Muscle layer of colon (tissue), 2 donors: Measurements from ENCODE around the gene NELL2.

Source experiments
- H3K27ac ChIP-seq: one replicate; pipeline ENCODE4 v1.7.0; 2013; ENCODE audit warnings: low read depth, mild to moderate bottlenecking, low read length, moderate library complexity
- H3K27me3 ChIP-seq, 2 donors: one replicate each; pipeline ENCODE4 v1.7.0; 2013; ENCODE audit warnings: low read length in 2 of 2, mild to moderate bottlenecking in 2 of 2; ENCODE audit not compliant: insufficient read depth in 2 of 2, control insufficient read depth in 1 of 2
- H3K36me3 ChIP-seq: one replicate; pipeline ENCODE4 v1.7.0; 2013; ENCODE audit warnings: mild to moderate bottlenecking, low read length; ENCODE audit not compliant: insufficient read depth
- H3K4me1 ChIP-seq: one replicate; pipeline ENCODE4 v1.7.0; 2013; ENCODE audit warnings: mild to moderate bottlenecking, low read length; ENCODE audit not compliant: insufficient read depth
- H3K4me3 ChIP-seq, 2 donors: one replicate each; pipeline ENCODE4 v1.7.0; 2013; ENCODE audit warnings: low read length in 2 of 2, low read depth in 1 of 2, mild to moderate bottlenecking in 1 of 2, moderate library complexity in 1 of 2
- H3K9ac ChIP-seq: one replicate; pipeline ENCODE4 v1.7.0; 2013; ENCODE audit warnings: low read length
- H3K9me3 ChIP-seq: one replicate; pipeline ENCODE4 v1.7.0; 2013; ENCODE audit warnings: mild to moderate bottlenecking, low read length
- donor health status: abdominal sarcoma.
- donor health status: Adenocarcinoma of cecum.

NELL2 gene

DNA sequence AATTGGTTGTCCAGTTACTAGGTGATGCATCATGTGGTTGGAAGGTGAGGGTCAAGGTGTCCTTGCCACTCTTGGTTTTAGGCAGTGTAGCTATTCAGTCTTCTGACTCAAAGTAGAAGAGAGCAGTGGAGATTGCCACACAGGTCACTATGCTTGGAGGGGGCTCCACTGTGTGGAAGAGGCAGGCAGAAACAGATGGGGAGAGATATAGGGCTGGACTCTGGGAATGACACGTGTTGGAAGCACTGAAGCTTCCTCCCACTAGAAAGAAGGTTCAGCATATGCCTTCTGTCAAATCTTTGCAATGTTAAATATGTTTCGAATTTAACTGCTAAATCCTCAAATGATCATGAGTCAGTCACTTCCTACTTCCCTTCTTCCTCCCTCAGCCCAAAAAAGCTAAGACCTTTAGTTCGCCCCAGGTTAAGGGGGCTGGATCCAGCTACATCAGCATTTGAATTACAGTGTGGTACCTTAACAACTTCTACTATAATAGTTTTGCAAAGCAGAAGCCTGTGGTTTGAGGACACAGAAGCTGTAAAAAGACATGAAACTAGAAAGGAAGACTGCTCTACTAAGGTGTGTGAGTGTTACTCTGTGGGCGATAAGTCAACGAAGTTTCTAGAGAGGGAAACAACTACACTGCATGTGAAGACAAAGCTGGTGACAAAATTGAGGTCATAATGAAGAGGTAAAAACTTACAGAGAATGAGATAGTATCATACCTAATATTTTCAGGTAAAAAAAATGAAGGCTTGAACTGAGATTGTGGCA lies 228.0 kb downstream of the NELL2 start:
- no peak overlapping the region for H3K9ac ChIP-seq
- no peak overlapping the region for H3K27ac ChIP-seq

GRCh38 chr12:44640427-44641190 lies 235.5 kb downstream of the NELL2 start:
- Histone ChIP-seq H3K36me3 (no peaks in the 10 kb centered on the region), H3K9ac (no peak overlapping the region), H3K9me3 (no peaks in the 10 kb centered on the region), H3K27ac (no peak overlapping the region), H3K4me3 (no peak overlapping the region), H3K27me3 (no peaks in the 10 kb centered on the region), H3K4me1 (no peaks in the 10 kb centered on the region)

More for the DNA sequence above, 228.0 kb downstream of the NELL2 start:
- Histone ChIP-seq H3K27me3 (no peaks in the 10 kb centered on the region), H3K36me3 (no peaks in the 10 kb centered on the region), H3K9me3 (no peaks in the 10 kb centered on the region), H3K4me3 (no peak overlapping the region), H3K4me1 (no peaks in the 10 kb centered on the region)

DNA sequence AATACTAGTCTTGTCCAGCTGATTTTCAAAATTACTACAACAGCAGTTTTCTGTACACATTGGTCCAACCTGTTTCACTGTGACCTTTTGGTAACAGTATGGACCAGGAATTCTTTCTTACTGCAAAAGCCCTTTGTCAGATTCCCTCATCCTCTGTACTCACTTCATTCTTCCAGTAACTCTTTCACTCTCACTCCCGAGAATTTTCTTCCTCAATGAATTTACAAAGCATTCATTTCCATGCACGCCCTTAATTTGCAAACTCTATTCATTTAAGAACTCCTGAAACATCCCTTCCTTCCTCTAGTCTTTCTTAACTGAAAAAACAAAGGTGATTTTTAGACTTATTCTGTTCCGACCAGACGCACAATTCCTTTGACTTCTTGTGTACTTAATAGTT lies 238.2 kb downstream of the NELL2 start:
- Histone ChIP-seq H3K27ac (no peak overlapping the region), H3K4me3 (no peak overlapping the region), H3K9me3 (no peaks in the 10 kb centered on the region), H3K4me1 (no peaks in the 10 kb centered on the region), H3K27me3 (no peaks in the 10 kb centered on the region), H3K36me3 (no peaks in the 10 kb centered on the region), H3K9ac (no peak overlapping the region)

DNA sequence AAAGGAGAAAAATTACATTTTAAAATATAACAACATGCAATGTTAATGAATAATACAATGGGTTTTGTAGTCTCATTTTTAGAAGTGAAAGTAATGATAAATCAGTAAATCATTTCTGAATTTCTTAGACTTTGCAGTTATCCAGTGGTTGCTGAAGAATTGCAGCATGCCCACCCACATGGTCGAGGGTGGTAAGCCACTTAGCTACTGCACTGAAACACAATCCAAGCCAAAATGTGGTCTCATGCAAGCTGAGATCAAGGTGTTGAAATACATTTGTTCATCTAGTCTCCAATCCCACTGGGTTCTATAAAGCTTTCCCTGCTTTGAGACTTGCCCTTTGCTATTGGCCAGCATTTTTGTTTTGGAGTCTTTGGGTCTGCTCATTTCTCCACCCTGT lies 247.9 kb downstream of the NELL2 start:
- Histone ChIP-seq H3K4me3 (no peak overlapping the region), H3K9me3 (no peaks in the 10 kb centered on the region), H3K9ac (no peak overlapping the region), H3K27ac (no peak overlapping the region), H3K36me3 (no peaks in the 10 kb centered on the region), H3K4me1 (no peaks in the 10 kb centered on the region), H3K27me3 (no peaks in the 10 kb centered on the region)

GRCh38 chr12:44627387-44628166 lies 248.5 kb downstream of the NELL2 start:
- Histone ChIP-seq H3K4me1 (no peaks in the 10 kb centered on the region), H3K4me3 (no peak overlapping the region), H3K36me3 (no peaks in the 10 kb centered on the region), H3K9ac (no peak overlapping the region), H3K27me3 (no peaks in the 10 kb centered on the region), H3K27ac (no peak overlapping the region), H3K9me3 (no peaks in the 10 kb centered on the region)

DNA sequence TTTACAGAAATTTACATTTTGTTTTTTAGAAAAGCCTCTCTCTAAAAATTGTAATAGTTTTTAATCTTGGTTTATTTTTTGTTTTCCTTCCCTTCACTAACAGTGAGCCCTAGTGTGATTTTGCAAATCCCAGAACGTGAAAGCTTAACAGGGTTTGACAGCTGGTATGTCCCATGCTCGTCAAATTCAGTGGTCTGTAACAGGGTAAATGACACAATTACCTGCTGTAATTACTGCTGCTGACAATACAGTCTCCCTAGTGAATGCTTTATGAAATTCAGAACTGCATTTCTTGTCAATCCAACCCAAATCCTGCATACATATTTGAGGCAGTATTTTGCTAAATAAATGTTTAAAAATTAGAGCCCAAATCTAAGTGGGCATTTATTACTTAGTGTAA lies 249.2 kb downstream of the NELL2 start:
- H3K9me3 ChIP-seq, result no peaks in the 10 kb centered on the region
- no peaks in the 10 kb centered on the region for H3K27me3 ChIP-seq
- no peak overlapping the region for H3K27ac ChIP-seq
- no peaks in the 10 kb centered on the region for H3K4me1 ChIP-seq
- no peaks in the 10 kb centered on the region for H3K36me3 ChIP-seq
- H3K4me3 ChIP-seq, result no peak overlapping the region
- H3K9ac ChIP-seq, result no peak overlapping the region

DNA sequence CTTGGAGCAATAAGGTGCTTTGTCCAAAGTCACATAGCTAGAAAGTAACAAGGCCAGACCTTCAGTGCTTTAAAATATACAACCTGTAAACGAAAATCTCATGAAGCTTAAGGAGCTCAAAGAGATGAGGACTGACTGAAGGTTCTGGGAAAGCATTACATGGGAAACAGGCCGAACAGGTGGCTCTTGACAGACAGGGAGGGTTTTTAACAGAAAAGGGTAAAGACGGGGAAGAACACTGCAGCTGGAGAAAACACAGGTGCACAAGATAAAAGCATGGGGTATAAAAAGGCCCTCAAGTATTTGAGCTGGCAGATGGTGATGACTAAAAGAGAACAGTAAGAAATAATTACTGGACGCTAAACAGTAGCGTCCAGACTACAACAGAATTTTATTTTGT lies 257.2 kb downstream of the NELL2 start:
- H3K4me3 ChIP-seq, result no peak overlapping the region

DNA sequence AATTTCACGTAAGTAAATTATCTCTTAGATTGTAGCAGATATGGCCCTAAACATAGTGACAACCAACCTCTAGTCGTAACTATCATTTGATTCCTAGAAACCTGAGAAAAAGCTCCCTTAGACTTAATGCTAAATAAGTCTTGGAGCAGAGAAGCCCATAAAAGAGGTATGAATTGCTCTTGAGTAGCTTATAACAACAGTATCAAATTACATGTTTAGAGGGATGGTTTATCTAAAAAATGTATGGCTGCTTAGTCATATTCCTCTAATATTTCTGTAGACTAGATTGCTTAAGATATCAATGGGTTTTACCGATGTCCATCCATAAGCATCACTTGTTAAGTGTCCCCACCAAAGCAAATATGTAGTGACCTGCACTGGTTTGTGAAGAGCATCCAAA lies 259.7 kb downstream of the NELL2 start:
- no peaks in the 10 kb centered on the region for H3K27me3 ChIP-seq
- H3K27ac ChIP-seq, result no peak overlapping the region
- no peak overlapping the region for H3K4me3 ChIP-seq
- H3K9ac ChIP-seq, result no peak overlapping the region
- H3K9me3 ChIP-seq, result no peaks in the 10 kb centered on the region
- no peaks in the 10 kb centered on the region for H3K36me3 ChIP-seq
- H3K4me1 ChIP-seq, result no peaks in the 10 kb centered on the region

More for the DNA sequence above, 257.2 kb downstream of the NELL2 start:
- Histone ChIP-seq H3K27me3 (no peaks in the 10 kb centered on the region), H3K9me3 (no peaks in the 10 kb centered on the region), H3K4me1 (no peaks in the 10 kb centered on the region), H3K36me3 (no peaks in the 10 kb centered on the region), H3K9ac (no peak overlapping the region), H3K27ac (no peak overlapping the region)

DNA sequence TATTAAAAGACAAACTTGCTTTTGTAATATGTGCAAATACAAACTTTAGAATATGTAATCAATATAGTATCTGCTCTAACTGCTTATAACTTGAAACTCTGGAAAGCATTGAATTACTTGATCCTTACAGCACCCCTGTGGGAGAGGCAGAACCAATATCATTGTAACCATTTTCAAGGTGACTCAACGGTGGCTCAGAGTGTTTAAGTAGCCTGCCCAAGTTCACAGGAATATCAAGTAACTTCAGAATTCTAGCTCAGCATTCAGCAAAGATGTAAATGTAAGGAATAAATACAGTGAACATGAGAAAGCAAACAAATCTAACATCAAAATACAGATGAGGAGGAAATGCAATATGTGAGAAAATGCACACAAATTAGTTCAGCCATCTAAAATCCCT lies 264.6 kb downstream of the NELL2 start:
- Histone ChIP-seq H3K36me3 (no peaks in the 10 kb centered on the region), H3K4me3 (no peak overlapping the region), H3K27me3 (no peaks in the 10 kb centered on the region), H3K9ac (no peak overlapping the region), H3K9me3 (no peaks in the 10 kb centered on the region), H3K4me1 (no peaks in the 10 kb centered on the region), H3K27ac (no peak overlapping the region)

DNA sequence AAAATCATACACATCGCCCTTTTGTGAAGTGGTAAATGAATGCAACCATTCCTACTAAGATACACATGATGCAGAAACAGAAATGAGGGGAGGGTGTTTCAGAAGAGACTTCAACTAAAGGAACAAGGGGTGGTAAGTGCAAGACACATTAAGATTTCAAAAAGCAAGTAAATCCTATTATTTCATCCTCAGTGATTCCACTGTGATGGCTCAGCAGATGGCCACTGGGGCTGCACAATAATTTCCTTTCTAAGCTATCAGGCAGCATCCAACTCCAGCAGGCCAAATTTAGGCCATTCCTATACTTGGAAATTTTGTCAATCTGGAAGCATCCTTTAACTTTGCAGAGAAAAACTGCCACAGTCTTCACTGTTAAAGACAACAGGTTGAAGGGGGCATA lies 272.4 kb downstream of the NELL2 start:
- no peak overlapping the region for H3K4me3 ChIP-seq
- H3K9me3 ChIP-seq, result no peaks in the 10 kb centered on the region
- no peaks in the 10 kb centered on the region for H3K36me3 ChIP-seq
- H3K4me1 ChIP-seq, result no peaks in the 10 kb centered on the region
- H3K9ac ChIP-seq, result no peak overlapping the region
- H3K27me3 ChIP-seq, result no peaks in the 10 kb centered on the region
- H3K27ac ChIP-seq, result no peak overlapping the region

GRCh38 chr12:44592626-44593025 lies 283.5 kb downstream of the NELL2 start:
- H3K9ac ChIP-seq, result no peak overlapping the region
- H3K36me3 ChIP-seq, result no peaks in the 10 kb centered on the region
- no peak overlapping the region for H3K27ac ChIP-seq
- no peak overlapping the region for H3K4me3 ChIP-seq
- H3K27me3 ChIP-seq, result no peaks in the 10 kb centered on the region
- no peaks in the 10 kb centered on the region for H3K4me1 ChIP-seq
- H3K9me3 ChIP-seq, result no peaks in the 10 kb centered on the region
